Measurements from ENCODE around the gene ZNF777. TPM values are rescaled to one million over a fixed set of nuclear protein-coding genes. Genes with fewer than 3 reads are reported as not detected.

The ZNF777 gene
- total RNA-seq, 4 donors from 2014 or later = 5.4 to 11.8 (median 5.9) TPM

DNA sequence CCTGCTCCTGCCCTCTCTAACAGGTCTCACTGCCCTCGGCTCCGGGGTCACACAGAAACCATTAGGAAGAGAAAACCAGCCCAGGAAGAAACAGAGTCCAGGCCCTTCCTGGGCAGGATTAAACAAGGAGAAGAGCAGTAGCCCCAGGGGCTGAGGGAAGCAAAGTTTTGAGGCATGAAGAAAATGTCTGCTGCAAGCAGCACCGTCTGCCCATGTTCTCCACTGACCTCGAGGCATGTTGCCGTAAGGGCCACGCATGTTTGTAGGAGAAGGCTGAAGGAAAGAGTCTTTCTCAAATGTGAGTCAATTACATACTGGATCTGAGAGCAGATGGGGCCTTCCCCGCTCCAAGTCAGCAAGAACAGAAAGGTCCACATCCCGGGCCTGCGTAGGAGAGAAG lies 32.5 kb upstream of the ZNF777 start:
- no peak for ATAC-seq (ENCODE audit: low FRiP score)
- TF ChIP-seq CTCF (IDR thresholded peaks at IDR 0.05) = no peak
- DNase-seq (ENCODE audit: low spot score) = no peak

- no peak for TF ChIP-seq CTCF (IDR thresholded peaks at IDR 0.05)
- ATAC-seq (ENCODE audit: low FRiP score) = no peak
- no peak for DNase-seq (ENCODE audit: low spot score)
Measured at GRCh38 chr7:149490083-149490760, 29.4 kb upstream of the ZNF777 start.

DNA sequence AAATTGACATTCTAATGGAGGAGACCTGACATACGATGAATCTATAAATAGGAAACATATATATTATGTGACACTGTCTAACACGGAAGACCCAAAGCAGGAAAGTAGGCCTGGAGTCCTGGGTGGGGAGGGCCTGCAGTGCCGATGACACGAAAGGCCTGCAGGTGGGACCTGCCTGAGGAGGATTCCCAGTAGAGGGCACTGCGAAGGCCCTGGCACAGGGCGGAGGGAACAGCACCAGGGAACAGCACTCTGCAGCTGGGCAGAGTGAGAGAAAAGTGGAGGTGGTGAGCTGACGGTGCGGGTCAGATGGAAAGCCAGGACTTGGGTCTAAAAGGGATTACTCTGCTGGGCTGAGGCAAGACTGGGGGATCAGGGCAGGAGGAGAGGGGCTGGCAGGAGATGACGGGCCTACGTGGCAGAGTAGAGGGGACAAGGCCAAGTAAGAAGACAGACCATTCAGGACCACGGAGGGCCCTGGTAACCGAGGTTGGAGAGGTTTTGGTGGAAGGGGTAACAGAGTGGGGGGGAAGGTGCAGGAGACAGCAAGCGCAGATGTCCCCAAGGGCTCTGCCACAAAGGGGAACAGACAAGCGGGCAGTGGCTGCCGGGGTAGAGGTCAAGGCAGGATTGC lies 28.6 kb upstream of the ZNF777 start:
- TF ChIP-seq CTCF (IDR thresholded peaks at IDR 0.05) = no peak
- DNase-seq (ENCODE audit: low spot score) (no peak), ATAC-seq (ENCODE audit: low FRiP score) (no peak)

- DNase-seq (ENCODE audit: low spot score) (no peak), ATAC-seq (ENCODE audit: low FRiP score) (no peak)
- no peak for TF ChIP-seq CTCF (IDR thresholded peaks at IDR 0.05)
Measured at GRCh38 chr7:149479568-149479967, 18.7 kb upstream of the ZNF777 start.

GRCh38 chr7:149478754-149479153 lies 17.9 kb upstream of the ZNF777 start:
- no peak for ATAC-seq (ENCODE audit: low FRiP score)
- TF ChIP-seq CTCF (IDR thresholded peaks at IDR 0.05) = no peak
- DNase-seq (ENCODE audit: low spot score) = no peak

DNA sequence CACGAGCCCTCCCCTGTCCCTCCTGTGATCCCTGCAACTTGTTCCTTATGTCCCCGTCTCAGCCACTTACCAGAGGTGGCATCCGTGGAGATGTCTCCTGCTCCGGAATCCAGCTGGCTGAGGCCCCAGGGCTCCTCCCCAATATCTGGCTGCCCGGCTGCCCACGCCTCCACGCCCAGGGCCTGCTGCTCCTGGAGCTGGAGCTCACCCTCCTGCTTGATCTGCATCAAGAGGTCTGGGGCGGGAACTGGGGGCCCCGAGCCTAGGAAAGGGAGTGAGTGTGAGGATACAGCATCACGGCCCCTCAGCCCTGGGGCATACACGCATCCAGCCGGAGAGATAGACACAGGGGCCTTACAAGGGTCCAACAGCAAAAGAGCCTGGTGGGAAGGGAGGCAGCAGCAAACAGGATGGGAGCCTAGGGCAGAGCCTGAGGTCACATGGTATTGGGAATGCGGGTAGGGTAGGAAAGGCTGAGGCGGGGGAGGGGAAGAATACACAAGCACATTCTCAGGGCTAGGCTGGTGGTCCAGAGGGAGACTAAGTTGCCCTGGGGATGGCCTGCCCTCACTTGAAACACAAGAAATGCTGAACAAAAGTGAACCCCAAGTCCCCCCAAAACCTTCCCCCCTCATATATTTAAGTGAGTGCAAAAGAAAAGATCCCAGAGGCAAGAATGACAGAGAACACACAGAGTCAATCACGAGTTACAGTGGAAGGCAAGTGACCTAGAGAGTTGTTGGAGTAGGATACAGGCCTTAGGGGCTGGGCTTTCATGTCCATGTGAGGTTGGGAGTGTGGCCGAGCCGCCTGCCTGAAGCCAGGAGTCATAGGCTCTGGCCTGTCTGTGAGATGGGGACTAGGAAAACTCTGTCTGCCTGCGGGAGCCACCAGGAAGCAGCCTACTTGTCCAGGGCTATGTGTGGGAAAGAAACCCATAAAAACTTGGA lies 16.9 kb upstream of the ZNF777 start:
- DNase-seq (ENCODE audit: low spot score) (no peak), ATAC-seq (ENCODE audit: low FRiP score) (no peak)
- TF ChIP-seq CTCF (IDR thresholded peaks at IDR 0.05) = no peak

Measured in omental fat pad (tissue), 4 donors.